Osteoblast (primary cell): Measurements from ENCODE around the gene TXLNB. TPM values are rescaled to one million over a fixed set of nuclear protein-coding genes. Genes with fewer than 3 reads are reported as not detected.
"Not testable (repeated sequence)": the region's sequence is repeated elsewhere in the genome, so short reads cannot be mapped to it uniquely, and the experiment has no call there.

Experiments
- DNase-seq: peaks from one replicate; pipeline ENCODE4 v3.0.0; 2011; ENCODE audit warnings: low spot score, mixed read lengths; ENCODE audit not compliant: insufficient read length; ENCODE audit errors: missing footprints
- H2AFZ ChIP-seq: 2 replicates; pipeline ENCODE4 v1.6.0; 2011; ENCODE audit warnings: mild to moderate bottlenecking, low read length
- H3K27ac ChIP-seq: 2 replicates; pipeline ENCODE4 v1.5.1; 2011; ENCODE audit warnings: mild to moderate bottlenecking, low read depth, low read length, moderate library complexity
- H3K27me3 ChIP-seq: 2 replicates; pipeline ENCODE4 v1.6.0; 2012; ENCODE audit warnings: mild to moderate bottlenecking, control low read depth, inconsistent platforms, low read length, moderate library complexity; ENCODE audit not compliant: insufficient read depth
- H3K36me3 ChIP-seq: 2 replicates; pipeline ENCODE4 v1.5.1; 2011; ENCODE audit warnings: mild to moderate bottlenecking, low read length, control low read depth, moderate library complexity; ENCODE audit not compliant: insufficient read depth
- H3K4me1 ChIP-seq: 2 replicates; pipeline ENCODE4 v1.5.1; 2011; ENCODE audit warnings: mild to moderate bottlenecking, low read length, control low read depth, moderate library complexity; ENCODE audit not compliant: insufficient read depth
- H3K4me2 ChIP-seq: 2 replicates; pipeline ENCODE4 v1.6.0; 2011; ENCODE audit warnings: mild to moderate bottlenecking, low read length; ENCODE audit not compliant: insufficient read depth
- H3K4me3 ChIP-seq: fragments of 200-600 bp; sonication (generic); 3 replicates; pipeline ENCODE4 v1.5.1; 2012; ENCODE audit warnings: mild to moderate bottlenecking, low read length, inconsistent platforms; ENCODE audit not compliant: insufficient read depth
- H3K79me2 ChIP-seq: 2 replicates; pipeline ENCODE4 v1.6.0; 2012; ENCODE audit warnings: mild to moderate bottlenecking, low read length, control low read depth, inconsistent platforms; ENCODE audit not compliant: insufficient read depth
- H3K9me3 ChIP-seq: 2 replicates; pipeline ENCODE4 v1.5.1; 2011; ENCODE audit warnings: low read depth, low read length, control low read depth
- H4K20me1 ChIP-seq: 2 replicates; pipeline ENCODE4 v1.6.0; 2012; ENCODE audit warnings: mild to moderate bottlenecking, low read length, control low read depth; ENCODE audit not compliant: insufficient read depth
- CTCF ChIP-seq: IDR thresholded peaks from 2 replicates; pipeline ENCODE4 v1.5.1; 2011; ENCODE audit warnings: mild to moderate bottlenecking, low read depth, low read length, moderate library complexity; ENCODE audit errors: extremely low read depth
- total RNA-seq: library from RNA; depleted of rRNA; stranded (reverse); fragments of >200 nt; gene quantifications from 2 replicates; pipeline ENCODE4 v1.2.3, GENCODE V29; 2012

TXLNB gene
- total RNA-seq, 1 donor = 1.8 TPM

- no peak overlapping the region for H2AFZ ChIP-seq
- no peak overlapping the region for H3K27ac ChIP-seq
- no peak for TF ChIP-seq CTCF
- H3K9me3 ChIP-seq = no peaks in the 10 kb centered on the region
- no peaks in the 10 kb centered on the region for H3K79me2 ChIP-seq
- no peaks in the 10 kb centered on the region for H4K20me1 ChIP-seq
- DNase-seq = no peak
- H3K4me1 ChIP-seq = no peaks in the 10 kb centered on the region
- H3K36me3 ChIP-seq = no peaks in the 10 kb centered on the region
- no peaks in the 10 kb centered on the region for H3K27me3 ChIP-seq
- H3K4me2 ChIP-seq = no peak overlapping the region
- H3K4me3 ChIP-seq = no peak overlapping the region
These were observed 60.6 kb downstream of the TXLNB start for GRCh38 chr6:139231206-139231605.

GRCh38 chr6:139230391-139230840, 61.4 kb downstream of the TXLNB start:
- peak; percentile 56 for DNase-seq
- Histone ChIP-seq H3K27ac (no peak overlapping the region), H3K36me3 (no peaks in the 10 kb centered on the region), H3K4me2 (peak overlapping the region; percentile 15), H3K27me3 (no peaks in the 10 kb centered on the region), H3K4me3 (no peak overlapping the region), H4K20me1 (no peaks in the 10 kb centered on the region), H3K9me3 (no peaks in the 10 kb centered on the region), H3K4me1 (no peaks in the 10 kb centered on the region), H2AFZ (peak overlapping the region; percentile 17), H3K79me2 (no peaks in the 10 kb centered on the region)
- TF ChIP-seq CTCF = peak; percentile 38

GRCh38 chr6:139228387-139228786, 63.4 kb downstream of the TXLNB start:
- not testable (repeated sequence) for H3K27me3 ChIP-seq, H3K27ac ChIP-seq, H2AFZ ChIP-seq, H3K4me2 ChIP-seq, H3K9me3 ChIP-seq, DNase-seq, H3K4me1 ChIP-seq, H3K36me3 ChIP-seq, H4K20me1 ChIP-seq, H3K79me2 ChIP-seq, H3K4me3 ChIP-seq

- Histone ChIP-seq H3K4me1 (peaks cover 6% of the 10 kb centered on the region), H3K79me2 (no peaks in the 10 kb centered on the region), H3K27ac (peak overlapping the region; percentile 31), H3K9me3 (no peaks in the 10 kb centered on the region), H3K4me2 (peak overlapping the region; percentile 65), H3K36me3 (no peaks in the 10 kb centered on the region), H3K27me3 (no peaks in the 10 kb centered on the region), H2AFZ (peak overlapping the region; percentile 89), H3K4me3 (no peak overlapping the region), H4K20me1 (no peaks in the 10 kb centered on the region)
- DNase-seq = no peak
- no peak for TF ChIP-seq CTCF
These were observed 72.1 kb downstream of the TXLNB start for GRCh38 chr6:139219746-139220145.
